Ectodermal cell (in vitro differentiated cells): ENCODE data around the gene CD86.

Source experiments
- H3K27ac ChIP-seq: 2 replicates; pipeline ENCODE4 v1.7.0; 2013; ENCODE audit warnings: mild to moderate bottlenecking, low read depth, low read length; ENCODE audit not compliant: insufficient read depth, poor library complexity, severe bottlenecking
- H3K27me3 ChIP-seq: 2 replicates; pipeline ENCODE4 v1.7.0; 2013; ENCODE audit warnings: mild to moderate bottlenecking, low read length; ENCODE audit not compliant: insufficient read depth, control insufficient read depth, poor library complexity, severe bottlenecking
- H3K36me3 ChIP-seq: one replicate; pipeline ENCODE4 v1.7.0; 2013; ENCODE audit warnings: low read length; ENCODE audit not compliant: control insufficient read depth, insufficient read depth
- H3K4me1 ChIP-seq: one replicate; pipeline ENCODE4 v1.7.0; 2013; ENCODE audit warnings: low read length; ENCODE audit not compliant: control insufficient read depth, insufficient read depth
- H3K4me3 ChIP-seq: 2 replicates; pipeline ENCODE4 v1.7.0; 2013; ENCODE audit warnings: low read depth, low read length, control low read depth; ENCODE audit not compliant: insufficient read depth
- H3K9me3 ChIP-seq: 2 replicates; pipeline ENCODE4 v1.7.0; 2013; ENCODE audit warnings: mild to moderate bottlenecking, low read length, moderate library complexity; ENCODE audit not compliant: control insufficient read depth
- WGBS, 2 experiments: methylation state at CpG; one replicate each; pipeline ENCODE4 v1.1.7; 2013; ENCODE audit warnings: missing lambda C conversion rate in 2 of 2; 5-methylcytosine and 5-hydroxymethylcytosine counted together

CD86 gene

GRCh38 chr3:122101646-122102045 lies 46.5 kb downstream of the CD86 start:
- H3K9me3 ChIP-seq = no peaks in the 10 kb centered on the region
- no peaks in the 10 kb centered on the region for H3K4me1 ChIP-seq
- no peak overlapping the region for H3K27ac ChIP-seq
- H3K27me3 ChIP-seq = no peaks in the 10 kb centered on the region
- H3K36me3 ChIP-seq = no peaks in the 10 kb centered on the region
- H3K4me3 ChIP-seq = no peak overlapping the region
- 43 to 44% methylated on average over 3 of the region's 3 CpGs for WGBS, 2 experiments

DNA sequence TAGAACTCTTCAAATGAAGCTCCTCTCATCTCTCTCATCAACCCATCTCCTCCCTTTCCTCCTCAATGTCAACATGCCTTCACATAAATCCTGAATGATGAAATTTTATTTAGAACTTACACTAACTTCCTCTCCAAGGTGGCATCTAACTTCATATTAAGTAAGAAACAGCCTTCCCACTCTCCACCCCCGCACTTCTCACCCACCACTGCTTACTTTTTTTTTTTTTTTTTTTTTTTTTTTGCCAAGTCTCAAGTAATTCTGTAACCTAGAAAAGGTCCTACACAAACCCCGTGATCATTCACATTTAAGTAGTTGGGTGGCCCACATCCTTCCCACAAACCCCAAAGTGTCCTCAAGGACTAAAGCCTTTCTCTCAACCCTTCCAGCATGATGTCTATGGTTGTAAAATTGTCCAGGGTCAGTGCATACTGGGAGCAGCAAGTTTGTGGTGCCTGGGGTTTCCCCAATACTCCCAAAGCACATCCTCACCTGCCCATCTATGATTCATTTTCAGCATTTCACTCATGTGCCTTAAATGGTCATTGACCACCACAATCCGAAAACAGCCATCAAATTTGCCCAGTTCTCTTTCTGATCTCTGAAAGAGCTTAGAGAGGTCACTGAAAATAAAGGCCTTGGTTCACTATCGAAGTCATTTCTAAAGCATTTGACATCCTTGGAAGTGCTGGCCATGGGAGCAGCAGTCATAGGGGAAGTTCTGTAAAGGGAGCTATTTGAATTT lies 47.2 kb downstream of the CD86 start:
- 90 to 96% methylated on average over 4 of the region's 4 CpGs for WGBS, 2 experiments
- Histone ChIP-seq H3K36me3 (no peaks in the 10 kb centered on the region), H3K27ac (no peak overlapping the region), H3K4me1 (no peaks in the 10 kb centered on the region), H3K27me3 (no peaks in the 10 kb centered on the region), H3K4me3 (no peak overlapping the region), H3K9me3 (no peaks in the 10 kb centered on the region)

GRCh38 chr3:122103821-122104514 lies 48.8 kb downstream of the CD86 start:
- no peaks in the 10 kb centered on the region for H3K27me3 ChIP-seq
- 92 to 100% methylated on average over 1 of the region's 2 CpGs for WGBS, 2 experiments
- no peaks in the 10 kb centered on the region for H3K36me3 ChIP-seq
- no peak overlapping the region for H3K27ac ChIP-seq
- H3K4me1 ChIP-seq = no peaks in the 10 kb centered on the region
- H3K9me3 ChIP-seq = no peaks in the 10 kb centered on the region
- no peak overlapping the region for H3K4me3 ChIP-seq

DNA sequence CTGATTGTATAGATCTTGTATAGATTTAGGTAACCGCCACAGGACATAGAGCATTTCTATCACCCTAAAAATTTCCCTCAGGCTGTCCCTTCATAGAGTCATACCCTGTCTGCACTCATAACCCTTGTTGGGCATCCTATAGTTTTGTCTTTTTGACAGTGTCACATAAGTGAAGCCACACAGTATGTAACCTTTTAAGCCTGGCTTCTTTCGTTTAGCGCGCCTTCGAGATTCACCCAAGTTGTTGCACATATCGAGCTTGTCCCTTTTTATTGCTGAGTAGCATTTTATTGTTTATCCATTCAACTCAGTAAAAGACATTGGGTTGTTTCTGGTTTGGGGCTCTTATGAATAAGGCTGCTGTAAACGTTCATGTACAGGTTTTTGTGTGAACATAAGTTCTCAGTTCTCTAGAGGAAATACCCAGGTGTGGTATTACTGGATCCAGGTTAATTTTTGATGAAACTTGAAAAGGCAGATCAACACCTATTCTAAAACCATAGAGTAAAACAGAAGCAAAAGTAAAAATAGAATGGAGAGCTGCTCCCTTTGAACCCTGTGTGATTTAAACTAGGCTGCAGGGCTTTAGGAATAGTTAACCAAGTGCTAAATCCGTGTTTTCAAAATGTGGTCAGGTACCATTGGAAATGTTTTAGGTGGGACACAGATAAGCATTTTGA lies 49.5 kb downstream of the CD86 start:
- Histone ChIP-seq H3K36me3 (no peaks in the 10 kb centered on the region), H3K4me3 (no peak overlapping the region), H3K4me1 (no peaks in the 10 kb centered on the region), H3K9me3 (no peaks in the 10 kb centered on the region), H3K27ac (no peak overlapping the region), H3K27me3 (no peaks in the 10 kb centered on the region)
- 92 to 94% methylated on average over 7 to 8 of the region's 8 CpGs for WGBS, 2 experiments

GRCh38 chr3:122105626-122106025 lies 50.5 kb downstream of the CD86 start:
- no peaks in the 10 kb centered on the region for H3K9me3 ChIP-seq
- H3K36me3 ChIP-seq = no peaks in the 10 kb centered on the region
- H3K4me1 ChIP-seq = no peaks in the 10 kb centered on the region
- no peak overlapping the region for H3K27ac ChIP-seq
- no peaks in the 10 kb centered on the region for H3K27me3 ChIP-seq
- H3K4me3 ChIP-seq = no peak overlapping the region
- 89 to 92% methylated on average over 2 of the region's 2 CpGs for WGBS, 2 experiments

DNA sequence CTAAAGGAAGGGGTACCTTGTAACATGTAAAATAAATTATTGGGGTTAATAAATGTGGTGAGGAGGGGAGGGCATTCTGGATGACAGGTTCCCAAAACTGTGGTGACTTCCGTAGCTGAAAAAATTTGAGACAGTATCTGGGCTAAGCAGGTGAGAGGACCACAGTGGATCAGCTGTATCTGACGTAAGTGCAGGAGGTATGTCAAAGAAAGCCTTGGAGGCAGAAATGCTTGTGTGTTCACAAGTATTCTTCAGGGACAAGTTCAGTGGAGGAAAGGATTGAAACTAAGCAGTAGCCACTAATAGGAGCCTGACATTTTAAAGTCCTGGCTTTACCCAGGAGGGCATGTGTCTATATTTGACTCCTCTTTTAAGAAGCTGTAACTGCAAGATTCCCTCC lies 52.0 kb downstream of the CD86 start:
- 93 to 98% methylated on average over 2 of the region's 2 CpGs for WGBS, 2 experiments

DNA sequence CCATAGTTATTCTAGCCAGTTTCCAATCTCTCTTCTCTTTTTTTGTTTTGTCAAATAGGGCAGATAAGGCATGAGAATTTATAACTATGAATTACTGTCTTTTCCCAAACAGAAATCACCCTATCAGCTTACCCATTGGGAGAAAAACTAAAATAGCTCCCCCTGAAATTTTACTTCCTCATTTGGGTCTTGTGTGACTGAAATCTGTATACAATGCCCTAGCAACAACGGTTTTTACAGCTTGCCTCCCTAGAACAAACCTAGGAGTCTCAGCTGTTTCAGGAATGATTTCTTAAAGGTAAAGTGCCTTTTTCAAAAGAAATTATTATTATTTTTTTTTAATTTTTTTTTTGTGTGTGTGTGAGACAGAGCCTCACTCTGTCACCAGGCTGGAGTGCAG lies 56.8 kb downstream of the CD86 start:
- H3K4me1 ChIP-seq = no peaks in the 10 kb centered on the region
- H3K36me3 ChIP-seq = no peaks in the 10 kb centered on the region
- no peaks in the 10 kb centered on the region for H3K9me3 ChIP-seq
- no peak overlapping the region for H3K4me3 ChIP-seq
- H3K27ac ChIP-seq = no peak overlapping the region
- 83 to 100% methylated on average over 1 of the region's 1 CpG for WGBS, 2 experiments
- H3K27me3 ChIP-seq = no peaks in the 10 kb centered on the region

More for the DNA sequence above, 52.0 kb downstream of the CD86 start:
- Histone ChIP-seq H3K9me3 (no peaks in the 10 kb centered on the region), H3K27ac (no peak overlapping the region), H3K4me1 (no peaks in the 10 kb centered on the region), H3K27me3 (no peaks in the 10 kb centered on the region), H3K4me3 (no peak overlapping the region), H3K36me3 (no peaks in the 10 kb centered on the region)

DNA sequence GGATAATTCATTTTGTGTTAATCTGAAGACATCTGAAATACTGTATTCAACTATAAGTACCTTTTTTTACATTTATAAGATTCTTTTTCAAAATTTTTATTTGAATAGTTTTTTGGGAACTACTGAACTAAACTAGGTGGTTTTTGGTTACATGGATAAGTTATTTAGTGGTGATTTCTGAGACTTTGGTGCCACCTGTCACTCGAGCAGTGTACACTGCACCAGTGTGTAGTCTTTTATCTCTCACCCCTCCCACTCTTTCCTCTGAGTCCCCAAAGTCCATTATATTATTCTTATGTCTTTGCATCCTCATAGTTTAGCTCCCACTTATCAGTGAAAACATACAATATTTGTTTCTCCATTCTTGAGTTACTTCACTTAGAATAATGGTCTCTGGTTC lies 57.6 kb downstream of the CD86 start:
- H3K4me1 ChIP-seq = no peaks in the 10 kb centered on the region
- 83 to 86% methylated on average over 1 of the region's 1 CpG for WGBS, 2 experiments
- H3K36me3 ChIP-seq = no peaks in the 10 kb centered on the region
- H3K4me3 ChIP-seq = no peak overlapping the region
- no peaks in the 10 kb centered on the region for H3K27me3 ChIP-seq
- H3K9me3 ChIP-seq = no peaks in the 10 kb centered on the region
- H3K27ac ChIP-seq = no peak overlapping the region

- H3K4me1 ChIP-seq = no peaks in the 10 kb centered on the region
- H3K27me3 ChIP-seq = no peaks in the 10 kb centered on the region
- H3K4me3 ChIP-seq = no peak overlapping the region
- WGBS, 2 experiments = 93 to 94% methylated on average over 1 of the region's 1 CpG
- no peaks in the 10 kb centered on the region for H3K36me3 ChIP-seq
- no peak overlapping the region for H3K27ac ChIP-seq
- no peaks in the 10 kb centered on the region for H3K9me3 ChIP-seq
Observed at GRCh38 chr3:122123850-122124249, 68.7 kb downstream of the CD86 start.

DNA sequence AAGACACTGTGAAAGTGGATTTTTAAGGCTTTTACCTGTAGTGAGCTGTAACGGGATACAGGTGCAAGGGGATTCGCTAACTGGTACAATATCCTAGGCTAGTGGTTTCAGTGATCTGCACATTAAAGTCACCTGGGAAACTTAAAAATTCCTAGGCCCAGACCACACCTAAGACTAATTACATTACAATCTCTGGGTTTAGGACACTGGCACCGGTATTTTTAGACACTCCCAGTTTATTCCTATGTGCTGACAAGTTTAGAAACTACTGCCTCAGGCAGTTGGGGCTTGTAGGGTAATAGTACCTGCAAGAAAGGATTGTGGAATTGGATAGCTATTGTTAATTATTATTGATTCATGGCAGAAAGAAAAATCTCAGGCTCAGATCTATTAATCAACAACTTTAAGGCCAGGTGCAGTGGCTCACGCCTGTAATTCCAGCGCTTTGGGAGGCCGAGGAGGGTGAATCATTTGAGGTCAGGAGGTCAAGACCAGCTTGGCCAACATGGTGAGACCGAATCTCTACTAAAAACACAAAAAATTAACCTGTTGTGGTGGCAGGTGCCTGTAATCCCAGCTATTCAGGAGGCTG lies 77.9 kb downstream of the CD86 start:
- WGBS, 2 experiments = 91 to 92% methylated on average over 7 of the region's 7 CpGs
- Histone ChIP-seq H3K4me3 (no peak overlapping the region), H3K27ac (no peak overlapping the region), H3K36me3 (no peaks in the 10 kb centered on the region), H3K9me3 (no peaks in the 10 kb centered on the region), H3K4me1 (no peaks in the 10 kb centered on the region), H3K27me3 (no peaks in the 10 kb centered on the region)
